ENCODE measurements around the gene REXO1. TPM values are rescaled to one million over a fixed set of nuclear protein-coding genes. Genes with fewer than 3 reads are reported as not detected.

The REXO1 gene
- total and polyA plus RNA-seq, 9 of the 15 experiments (the other 6 are each of a cell fraction or from before 2014, with no cell fraction given) = 0.04 to 63.3 (median 15.8) TPM

GRCh38 chr19:1864480-1865171 is 16.3 kb upstream of the REXO1 start (continued):
- TF ChIP-seq ZFP91 (CRISPR knock-in tag; IDR thresholded peaks at IDR 0.05) (no peak), POLR3A (IDR thresholded peaks at IDR 0.05; ENCODE audit: borderline replicate concordance, extremely low read depth, insufficient read depth, insufficient read length) (no peak), ZNF592 (IDR thresholded peaks at IDR 0.05) (peak; percentile 62), MYBL2 (IDR thresholded peaks at IDR 0.05; ENCODE audit: low read depth) (no peak), MYBL2 (CRISPR knock-in tag; IDR thresholded peaks at IDR 0.05; ENCODE audit: borderline replicate concordance) (no peak), GTF2E2 (tag; IDR thresholded peaks at IDR 0.05) (peak; percentile 59; the same call in 1 of the 2 replicates), L3MBTL2 (IDR thresholded peaks at IDR 0.05) (no peak), MLLT1 (IDR thresholded peaks at IDR 0.05) (no peak), PML (IDR thresholded peaks at IDR 0.05; ENCODE audit: low read length) (peak; percentile 54), DPF2 (IDR thresholded peaks at IDR 0.05) (0 out of 2 replicates have a peak, but pooled peaks have one; percentile 32), ZBTB7A (IDR thresholded peaks at IDR 0.05; ENCODE audit: borderline replicate concordance, control insufficient read depth, low read depth, low read length) (peak; percentile 92), CBX1 (IDR thresholded peaks at IDR 0.05; ENCODE audit: low read depth) (0 out of 2 replicates have a peak, but pooled peaks have one; percentile 30), STAT6 (CRISPR knock-in tag; IDR thresholded peaks at IDR 0.05) (no peak), PRMT5 (CRISPR knock-in tag; IDR thresholded peaks at IDR 0.05) (no peak), SETDB1 (IDR thresholded peaks at IDR 0.05; ENCODE audit: low read length) (no peak), DEAF1 (CRISPR knock-in tag; IDR thresholded peaks at IDR 0.05) (0 out of 2 replicates have a peak, but pooled peaks have one; percentile 33)

Measured in K562 (cell line).